Spinal cord (tissue), 10 donors: Measurements from ENCODE around the gene FOXP1. TPM values are rescaled to one million over a fixed set of nuclear protein-coding genes. Genes with fewer than 3 reads are reported as not detected.

ENCODE experiments used
- DNase-seq, 6 donors: peaks; one replicate each; pipeline versions ENCODE4 v3.0.0 to v3.0.0-alpha.2; 2013 to 2015; ENCODE audit warnings: low spot score in 6 of 6, low read depth in 4 of 6
- H3K27ac ChIP-seq: one replicate; pipeline ENCODE4 v1.5.1; 2013; ENCODE audit warnings: low read depth, low read length, control low read depth
- H3K27me3 ChIP-seq: one replicate; pipeline ENCODE4 v1.6.1; 2013; ENCODE audit warnings: low read length; ENCODE audit not compliant: control insufficient read depth, insufficient read depth
- H3K36me3 ChIP-seq: one replicate; pipeline ENCODE4 v1.6.1; 2013; ENCODE audit warnings: low read length; ENCODE audit not compliant: control insufficient read depth, insufficient read depth
- H3K4me1 ChIP-seq: one replicate; pipeline ENCODE4 v1.6.1; 2013; ENCODE audit warnings: low read length; ENCODE audit not compliant: control insufficient read depth, insufficient read depth
- H3K4me3 ChIP-seq: one replicate; pipeline ENCODE4 v1.5.1; 2013; ENCODE audit warnings: low read depth, low read length, control low read depth
- H3K9me3 ChIP-seq: one replicate; pipeline ENCODE4 v1.6.1; 2013; ENCODE audit warnings: low read length; ENCODE audit not compliant: control insufficient read depth, insufficient read depth
- WGBS: methylation state at CpG from one replicate; pipeline ENCODE4 v1.1.5; 2013; ENCODE audit warnings: missing lambda C conversion rate; ENCODE audit not compliant: insufficient coverage; 5-methylcytosine and 5-hydroxymethylcytosine counted together
- polyA plus RNA-seq, 2 donors: library from polyadenylated mRNA; unstranded; fragments of 120-200 nt; gene quantifications; one replicate each; pipeline ENCODE4 v1.2.1, GENCODE V29; 2013; ENCODE audit not compliant: insufficient read length in 2 of 2
- total RNA-seq, 2 donors: library from RNA; depleted of rRNA in 1 of 2; stranded (reverse); fragments of 120-200 nt in 1 of 2; fragments of >200 nt in 1 of 2; gene quantifications; one replicate each; pipeline versions ENCODE4 v1.2.3 to v1.2.4, GENCODE V29; 2013 to 2014
- donor health status: healthy.

FOXP1 gene
- total and polyA plus RNA-seq, 4 donors, result 27.4 to 118 (median 66.1) TPM

DNA sequence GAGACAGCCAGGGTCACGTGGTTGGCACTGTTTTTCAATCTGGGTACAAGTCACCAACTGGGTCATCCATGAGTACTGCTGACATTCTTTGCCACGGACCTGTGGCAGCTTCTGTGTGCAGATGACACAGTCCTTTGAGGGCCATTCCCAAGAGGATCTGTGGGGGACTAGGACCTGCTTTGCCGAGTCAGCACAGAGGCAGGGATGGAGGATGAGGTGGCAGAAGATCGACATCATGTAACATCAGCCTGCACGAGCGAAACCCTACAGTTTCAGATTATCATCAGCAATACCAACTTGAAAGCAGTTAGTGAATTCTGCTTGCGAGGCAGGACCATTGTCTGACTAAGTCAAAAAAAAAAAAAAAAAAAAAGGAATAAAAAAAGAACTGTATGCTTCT is 227.7 kb downstream of the FOXP1 start:
- Histone ChIP-seq H3K4me1 (no peaks in the 10 kb centered on the region), H3K36me3 (no peaks in the 10 kb centered on the region), H3K27me3 (no peaks in the 10 kb centered on the region), H3K27ac (no peak overlapping the region), H3K9me3 (no peaks in the 10 kb centered on the region), H3K4me3 (no peak overlapping the region)
- 93% methylated on average over 4 of the region's 7 CpGs for WGBS
- no peak for DNase-seq

DNA sequence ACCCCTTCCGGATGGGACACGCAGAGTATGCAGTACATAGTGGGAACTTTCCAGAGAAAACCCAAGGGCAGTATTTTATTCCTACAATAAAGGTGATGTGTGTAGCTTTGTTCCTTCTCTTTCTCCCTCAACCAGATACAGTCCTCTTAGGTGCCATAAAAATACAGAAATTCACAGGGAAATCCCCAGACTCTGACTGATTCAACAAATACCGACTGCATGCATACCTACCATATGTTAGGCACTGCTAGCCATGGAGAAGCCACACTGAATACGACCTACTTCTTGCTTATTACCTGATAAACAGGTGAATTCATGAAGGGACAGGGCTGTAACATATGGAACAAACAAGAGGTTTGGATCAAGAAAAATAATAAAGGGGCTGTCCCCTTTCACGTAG is 228.5 kb downstream of the FOXP1 start:
- Histone ChIP-seq H3K27me3 (no peaks in the 10 kb centered on the region), H3K27ac (no peak overlapping the region), H3K36me3 (no peaks in the 10 kb centered on the region), H3K4me3 (no peak overlapping the region), H3K9me3 (no peaks in the 10 kb centered on the region), H3K4me1 (no peaks in the 10 kb centered on the region)
- 100% methylated on average over 1 of the region's 5 CpGs for WGBS
- DNase-seq, result no peak

GRCh38 chr3:71351403-71352149 is 232.0 kb downstream of the FOXP1 start:
- 100% methylated on average over 3 of the region's 4 CpGs for whole genome bisulfite sequencing

GRCh38 chr3:71350998-71351397 is 232.5 kb downstream of the FOXP1 start:
- DNase-seq, result no peak
- Histone ChIP-seq H3K36me3 (no peaks in the 10 kb centered on the region), H3K4me3 (no peak overlapping the region), H3K4me1 (no peaks in the 10 kb centered on the region), H3K9me3 (no peaks in the 10 kb centered on the region), H3K27ac (no peak overlapping the region), H3K27me3 (no peaks in the 10 kb centered on the region)
- 94% methylated on average over 3 of the region's 4 CpGs for WGBS

More at GRCh38 chr3:71351403-71352149, 232.0 kb downstream of the FOXP1 start:
- Histone ChIP-seq H3K4me1 (no peaks in the 10 kb centered on the region), H3K4me3 (no peak overlapping the region), H3K27ac (no peak overlapping the region), H3K36me3 (no peaks in the 10 kb centered on the region), H3K27me3 (no peaks in the 10 kb centered on the region), H3K9me3 (no peaks in the 10 kb centered on the region)
- DNase-seq, result no peak

GRCh38 chr3:71348831-71349230 is 234.7 kb downstream of the FOXP1 start:
- DNase-seq, result no peak
- Histone ChIP-seq H3K27ac (no peak overlapping the region), H3K27me3 (no peaks in the 10 kb centered on the region), H3K9me3 (no peaks in the 10 kb centered on the region), H3K4me3 (no peak overlapping the region), H3K4me1 (no peaks in the 10 kb centered on the region), H3K36me3 (no peaks in the 10 kb centered on the region)
- WGBS, result 93% methylated on average over 2 of the region's 2 CpGs

DNA sequence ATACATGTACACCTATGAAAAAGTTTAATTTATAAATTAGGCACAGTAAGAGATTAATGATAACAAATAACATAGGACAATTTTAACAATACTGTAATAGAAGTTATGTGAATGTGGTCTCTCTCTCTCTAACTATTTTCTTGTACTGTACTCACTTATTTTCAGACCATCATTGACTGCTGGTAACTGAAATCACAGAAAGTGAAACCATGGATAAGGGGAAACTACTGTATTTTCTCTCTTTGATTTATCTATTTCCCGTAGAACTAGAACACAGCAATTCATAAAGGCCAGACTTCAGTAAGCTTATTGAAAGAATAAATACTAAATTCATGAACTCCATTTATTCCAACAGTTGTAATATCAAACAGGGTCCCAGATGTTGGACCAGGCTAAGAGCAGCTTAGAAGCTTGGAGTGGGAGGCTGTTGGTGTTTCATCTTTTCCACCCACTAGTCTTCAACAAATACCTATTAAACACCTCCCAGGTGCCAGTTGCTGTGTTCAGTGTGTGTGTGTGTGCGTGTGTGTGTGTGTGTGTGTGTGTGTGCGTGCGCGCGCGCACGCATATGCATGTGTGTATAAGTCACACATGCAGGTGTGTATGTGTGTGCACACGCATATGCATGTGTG is 235.4 kb downstream of the FOXP1 start:
- WGBS, result 98% methylated on average over 7 of the region's 9 CpGs

GRCh38 chr3:71346061-71346460 is 237.5 kb downstream of the FOXP1 start:
- no CpG with 5 or more reads among the region's 4 CpGs for WGBS
- H3K27me3 ChIP-seq, result no peaks in the 10 kb centered on the region
- peak overlapping the region; percentile 71 for H3K27ac ChIP-seq
- DNase-seq, result peak in 1 of 6 donors; percentile 37
- H3K4me1 ChIP-seq, result no peaks in the 10 kb centered on the region
- no peaks in the 10 kb centered on the region for H3K36me3 ChIP-seq
- H3K4me3 ChIP-seq, result no peak overlapping the region
- peaks cover 2% of the 10 kb centered on the region for H3K9me3 ChIP-seq

More for the DNA sequence above, 235.4 kb downstream of the FOXP1 start:
- H3K9me3 ChIP-seq, result no peaks in the 10 kb centered on the region
- DNase-seq, result no peak
- no peaks in the 10 kb centered on the region for H3K27me3 ChIP-seq
- H3K36me3 ChIP-seq, result no peaks in the 10 kb centered on the region
- no peaks in the 10 kb centered on the region for H3K4me1 ChIP-seq
- H3K4me3 ChIP-seq, result no peak overlapping the region
- no peak overlapping the region for H3K27ac ChIP-seq

- H3K4me3 ChIP-seq, result no peak overlapping the region
- H3K27me3 ChIP-seq, result no peaks in the 10 kb centered on the region
- peak overlapping the region; percentile 71 for H3K27ac ChIP-seq
- H3K9me3 ChIP-seq, result peaks cover 2% of the 10 kb centered on the region
- WGBS, result 100% methylated on average over 1 of the region's 5 CpGs
- no peaks in the 10 kb centered on the region for H3K4me1 ChIP-seq
- H3K36me3 ChIP-seq, result no peaks in the 10 kb centered on the region
- peak in 3 of 6 donors; percentile 7 to 73 (median 36) for DNase-seq
These were observed 238.0 kb downstream of the FOXP1 start for GRCh38 chr3:71345429-71346040.

DNA sequence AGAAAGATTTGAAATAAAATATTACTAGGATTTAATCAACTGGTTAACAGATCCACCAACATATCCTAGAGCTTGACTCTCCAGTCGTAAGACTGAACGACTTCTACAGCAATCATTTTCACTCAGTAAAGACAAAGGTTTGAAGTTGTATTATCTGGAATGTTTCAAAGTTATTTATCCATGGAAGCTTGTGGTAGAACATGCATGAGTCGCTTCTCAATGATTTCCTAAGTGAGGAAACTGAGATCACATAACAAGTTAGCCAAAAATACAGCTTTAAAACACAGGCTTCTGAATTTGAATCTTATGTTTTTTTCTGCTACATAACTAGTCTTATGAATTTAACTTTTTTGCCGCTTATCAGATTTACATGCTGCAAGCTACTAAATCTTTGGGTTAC is 241.8 kb downstream of the FOXP1 start:
- no peak overlapping the region for H3K27ac ChIP-seq
- no peak overlapping the region for H3K4me3 ChIP-seq
- H3K9me3 ChIP-seq, result peaks cover 2% of the 10 kb centered on the region
- no peaks in the 10 kb centered on the region for H3K27me3 ChIP-seq
- WGBS, result 100% methylated on average over 1 of the region's 4 CpGs
- H3K36me3 ChIP-seq, result no peaks in the 10 kb centered on the region
- DNase-seq, result no peak
- H3K4me1 ChIP-seq, result no peaks in the 10 kb centered on the region
